OCI-LY7 (cell line): ENCODE results near the gene NOXO1. TPM values are rescaled to one million over a fixed set of nuclear protein-coding genes. Genes with fewer than 3 reads are reported as not detected.

Experiments used
- BruUV-seq: library from RNA; stranded (reverse); fragments of 400-500 nt; replicated peaks from 2 replicates; lab custom pipeline; 2021; lab: Mats Ljungman, UMichigan
- CTCF ChIA-PET: fragments of 300-600 bp; sonication (Branson Sonifier 250); formaldehyde crosslinking; loops from one replicate; lab custom pipeline; 2022; ENCODE audit warnings: antibody characterized with exemption; ENCODE audit not compliant: unreplicated experiment; lab: Charles Lee
- POLR2A ChIA-PET: fragments of 300-600 bp; sonication (Branson Sonifier 250); formaldehyde crosslinking; loops from one replicate; lab custom pipeline; 2022; ENCODE audit warnings: antibody characterized with exemption; lab: Charles Lee
- DNase-seq: peaks from one replicate; pipeline ENCODE4 v3.0.0-alpha.2; 2015; ENCODE audit warnings: low spot score
- H2AFZ ChIP-seq: fragments of 200-600 bp; sonication (generic), shearing (Covaris generic); 2 replicates; pipeline ENCODE4 v1.6.1; 2014; ENCODE audit warnings: mild to moderate bottlenecking, antibody characterized with exemption, low read length, moderate library complexity
- H3K27ac ChIP-seq: fragments of 200-600 bp; sonication (generic); 2 replicates; pipeline ENCODE4 v1.5.1; 2014; ENCODE audit warnings: mixed run types, low read depth, mild to moderate bottlenecking, moderate library complexity, low read length, inconsistent platforms; ENCODE audit not compliant: poor library complexity, severe bottlenecking
- H3K36me3 ChIP-seq: fragments of 200-600 bp; sonication (generic); 2 replicates; pipeline ENCODE4 v1.6.1; 2014; ENCODE audit warnings: mild to moderate bottlenecking, antibody characterized with exemption, low read length, moderate library complexity, mixed read lengths; ENCODE audit not compliant: insufficient read depth
- H3K4me1 ChIP-seq: fragments of 200-600 bp; sonication (generic); 2 replicates; pipeline ENCODE4 v1.5.1; 2014; ENCODE audit warnings: mild to moderate bottlenecking, low read length; ENCODE audit not compliant: insufficient read depth, poor library complexity, severe bottlenecking
- H3K4me2 ChIP-seq: fragments of 200-600 bp; sonication (generic); 2 replicates; pipeline ENCODE4 v1.6.1; 2014; ENCODE audit warnings: mild to moderate bottlenecking, low read length
- H3K4me3 ChIP-seq: fragments of 200-600 bp; sonication (generic); 2 replicates; pipeline ENCODE4 v1.5.1; 2014; ENCODE audit warnings: mild to moderate bottlenecking, low read depth, low read length; ENCODE audit not compliant: poor library complexity, severe bottlenecking
- H3K79me2 ChIP-seq: fragments of 200-600 bp; sonication (generic); 2 replicates; pipeline ENCODE4 v1.6.1; 2016; ENCODE audit warnings: low read depth, mild to moderate bottlenecking, low read length, moderate library complexity, mixed read lengths; ENCODE audit not compliant: insufficient read depth
- H3K9me2 ChIP-seq: fragments of 200-600 bp; sonication (generic); 2 replicates; pipeline ENCODE4 v1.6.1; 2016; ENCODE audit warnings: mild to moderate bottlenecking, low read length, mixed read lengths; ENCODE audit not compliant: insufficient read depth
- H3K9me3 ChIP-seq: fragments of 200-600 bp; sonication (generic); 2 replicates; pipeline ENCODE4 v1.6.1; 2014; ENCODE audit warnings: mild to moderate bottlenecking, mixed run types, low read length, mixed read lengths
- H4K20me1 ChIP-seq: fragments of 200-600 bp; sonication (generic); 2 replicates; pipeline ENCODE4 v1.6.1; 2014; ENCODE audit warnings: mild to moderate bottlenecking, antibody characterized with exemption, low read length, moderate library complexity, mixed read lengths; ENCODE audit not compliant: insufficient read depth
- CTCF ChIP-seq: fragments of 200-600 bp; sonication (generic); conservative IDR thresholded peaks from 2 replicates; pipeline ENCODE4 v1.5.1; 2014; ENCODE audit warnings: mild to moderate bottlenecking, antibody characterized with exemption, low read length, moderate library complexity, mixed read lengths
- EZH2phosphoT487 ChIP-seq: fragments of 200-600 bp; sonication (generic); IDR thresholded peaks from 2 replicates; pipeline ENCODE4 v1.6.1; 2018; ENCODE audit warnings: low read depth, borderline replicate concordance, mild to moderate bottlenecking, mixed run types, antibody characterized with exemption, low read length, moderate library complexity, mixed read lengths
- intact Hi-C: fragments of 100-400 bp; cut with micrococcal nuclease; formaldehyde crosslinking; loops from one replicate; pipeline ENCODE4 v1.10.0; 2022; ENCODE audit not compliant: unreplicated experiment
- total RNA-seq, 2 experiments: library from RNA; depleted of rRNA in 1 of 2; stranded (reverse); fragments of >200 nt in 1 of 2; shearing (Covaris generic) in 1 of 2; gene quantifications; 2 replicates each; pipeline ENCODE4 v1.2.3, GENCODE V29; 2014 to 2022

Gene NOXO1
- total RNA-seq, 2 experiments from 2014 or later, result 0.22 to 0.30 TPM

DNA sequence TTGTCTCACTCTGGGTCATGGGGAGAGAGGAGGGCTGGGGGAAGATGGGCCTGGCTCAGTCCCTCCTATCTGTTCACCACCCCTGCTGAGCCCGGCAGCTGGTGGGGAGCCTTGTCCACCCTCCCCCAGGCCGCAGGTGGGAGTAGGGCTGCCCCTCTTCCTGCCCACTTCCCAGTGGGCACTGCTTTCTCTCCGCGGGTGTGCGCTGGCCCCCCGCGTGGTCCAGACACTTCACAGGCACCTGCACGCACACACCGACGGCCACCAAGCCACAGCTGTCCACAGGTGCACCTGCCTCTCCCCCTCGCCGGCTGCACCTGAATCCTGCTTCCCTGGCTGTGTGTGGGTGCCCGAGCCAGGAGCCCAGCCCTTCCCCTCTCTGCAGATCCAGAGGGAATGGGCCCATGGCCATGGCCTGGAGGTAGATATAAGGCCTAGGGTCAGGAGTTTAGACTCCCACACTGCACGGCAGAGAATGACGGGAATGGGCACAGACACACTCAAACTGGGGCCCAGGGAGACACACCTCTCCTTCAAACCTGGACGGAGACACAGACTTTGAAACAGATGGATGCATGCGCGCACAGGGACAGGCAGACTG lies 47.5 kb upstream of the NOXO1 start:
- Histone ChIP-seq H2AFZ (no peak overlapping the region), H3K79me2 (no peaks in the 10 kb centered on the region), H3K4me1 (peaks cover 2% of the 10 kb centered on the region), H3K4me3 (no peak overlapping the region), H3K36me3 (no peaks in the 10 kb centered on the region), H3K27ac (no peak overlapping the region), H3K9me3 (no peaks in the 10 kb centered on the region), H3K9me2 (no peaks in the 10 kb centered on the region), H3K4me2 (no peak overlapping the region), H4K20me1 (no peaks in the 10 kb centered on the region)
- CTCF ChIA-PET, result no interaction called here
- no TSS peak for BruUV-seq
- TF ChIP-seq EZH2phosphoT487, result no peak
- TF ChIP-seq CTCF, result no peak
- no peak for DNase-seq
- intact Hi-C loops, result no loop called here
- POLR2A ChIA-PET, result no interaction called here

DNA sequence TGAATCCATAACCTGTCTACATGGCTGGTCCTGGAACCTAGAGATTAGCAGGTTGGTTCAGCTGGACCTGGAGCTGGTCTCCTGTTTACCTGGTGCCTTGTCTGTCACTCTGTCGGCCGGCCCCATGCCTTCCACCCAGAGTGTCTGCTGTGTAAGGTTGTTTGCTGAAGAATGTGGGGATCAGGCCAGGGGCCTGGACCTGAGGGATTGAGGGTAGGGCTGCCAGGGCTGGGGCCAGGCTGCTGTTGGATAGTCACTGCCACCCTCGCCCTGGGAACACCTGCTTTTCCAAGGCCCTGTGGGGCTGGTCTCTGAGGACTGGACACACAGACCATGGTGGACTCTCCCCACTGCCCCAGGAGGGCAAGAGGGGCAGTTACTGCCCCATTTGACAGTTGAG lies 46.9 kb upstream of the NOXO1 start:
- no peaks in the 10 kb centered on the region for H3K79me2 ChIP-seq
- intact Hi-C loops, result no loop called here
- H3K4me2 ChIP-seq, result no peak overlapping the region
- no peak for TF ChIP-seq CTCF
- TF ChIP-seq EZH2phosphoT487, result no peak
- no peaks in the 10 kb centered on the region for H3K9me2 ChIP-seq
- H3K9me3 ChIP-seq, result no peaks in the 10 kb centered on the region
- CTCF ChIA-PET, result no interaction called here
- no peak for DNase-seq
- H3K27ac ChIP-seq, result no peak overlapping the region
- POLR2A ChIA-PET, result no interaction called here
- H4K20me1 ChIP-seq, result no peaks in the 10 kb centered on the region
- H2AFZ ChIP-seq, result no peak overlapping the region
- peaks cover 7% of the 10 kb centered on the region for H3K4me1 ChIP-seq
- no peaks in the 10 kb centered on the region for H3K36me3 ChIP-seq
- BruUV-seq, result no TSS peak
- H3K4me3 ChIP-seq, result no peak overlapping the region

- no peaks in the 10 kb centered on the region for H3K9me3 ChIP-seq
- intact Hi-C loops, result no loop called here
- peak overlapping the region; percentile 33 for H3K4me2 ChIP-seq
- H4K20me1 ChIP-seq, result no peaks in the 10 kb centered on the region
- H3K27ac ChIP-seq, result no peak overlapping the region
- no TSS peak for BruUV-seq
- H3K4me1 ChIP-seq, result peaks cover 13% of the 10 kb centered on the region
- TF ChIP-seq EZH2phosphoT487 (0 out of 2 replicates have a peak, but pooled peaks have one; percentile 63), CTCF (0 out of 2 replicates have a peak, but pooled peaks have one; percentile 29)
- no peaks in the 10 kb centered on the region for H3K9me2 ChIP-seq
- no peaks in the 10 kb centered on the region for H3K36me3 ChIP-seq
- CTCF ChIA-PET, result no interaction called here
- H3K4me3 ChIP-seq, result no peak overlapping the region
- no peaks in the 10 kb centered on the region for H3K79me2 ChIP-seq
- H2AFZ ChIP-seq, result no peak overlapping the region
- POLR2A ChIA-PET, result no interaction called here
- peak; percentile 44 for DNase-seq
Measured at GRCh38 chr16:2027024-2028010, 46.0 kb upstream of the NOXO1 start.
